OCI-LY1 (cell line): Measurements from ENCODE around the gene TTN.

Experiments
- CTCF ChIP-seq: fragments of 200-600 bp; sonication (generic), shearing (Covaris generic); IDR thresholded peaks from 2 replicates; pipeline ENCODE4 v1.5.1; 2017; ENCODE audit warnings: mild to moderate bottlenecking, antibody characterized with exemption, low read length, moderate library complexity, mixed read lengths
- EZH2 ChIP-seq: fragments of 200-600 bp; sonication (generic), shearing (Covaris generic); IDR thresholded peaks from 2 replicates; pipeline ENCODE4 v1.8.0; 2017; ENCODE audit warnings: borderline replicate concordance, mixed run types, mild to moderate bottlenecking, antibody characterized with exemption, low read length, moderate library complexity, mixed read lengths

GRCh38 chr2:178811045-178811444 is 3.8 kb upstream of the TTN start:
- TF ChIP-seq CTCF, result no peak
- TF ChIP-seq EZH2, result no peak
